ENCODE results near the gene CDH4.

- TF ChIP-seq POLR2A (IDR thresholded peaks at IDR 0.05): no peak
- no peak for TF ChIP-seq CTCF (IDR thresholded peaks at IDR 0.05)
Observed at GRCh38 chr20:61802721-61803311, 550.8 kb downstream of the CDH4 start.
